Mucosa of descending colon (tissue), 3 donors: ENCODE measurements around the gene MAPKBP1. TPM values are rescaled to one million over a fixed set of nuclear protein-coding genes. Genes with fewer than 3 reads are reported as not detected.

ENCODE experiments used
- ATAC-seq: fragments of 200-7000 bp; cut with Tn5 transposase; one replicate; pipeline ENCODE4 v1.9.1; 2020; ENCODE audit warnings: mild to moderate bottlenecking, moderate library complexity
- DNase-seq, 3 donors: peaks; one replicate each; pipeline ENCODE4 v3.0.0-alpha.2; 2020
- H3K36me3 ChIP-seq: fragments of 200-600 bp; one replicate; pipeline ENCODE4 v1.8.0; 2021; ENCODE audit warnings: low read depth, mild to moderate bottlenecking
- H3K4me1 ChIP-seq: fragments of 200-600 bp; one replicate; pipeline ENCODE4 v1.8.0; 2021; ENCODE audit warnings: low read depth, mild to moderate bottlenecking
- H3K4me3 ChIP-seq: fragments of 200-600 bp; one replicate; pipeline ENCODE4 v1.8.0; 2021; ENCODE audit warnings: mild to moderate bottlenecking
- H3K9me3 ChIP-seq: fragments of 200-600 bp; one replicate; pipeline ENCODE4 v1.8.0; 2021; ENCODE audit warnings: mild to moderate bottlenecking
- intact Hi-C, 2 donors: fragments of 100-400 bp; cut with DNase I in 1 of 2; cut with micrococcal nuclease in 1 of 2; formaldehyde crosslinking; loops; one replicate each; pipeline versions ENCODE4 v1.11.0 to v1.11.1; 2022; cut with DNase I, micrococcal nuclease
- total RNA-seq, 3 donors: library from RNA; stranded (reverse); fragmentation: NEBNext Ultra II Directional in 2 of 3; extraction: Animal tissue kit (Norgen Biotek cat#: 25700) in 2 of 3; gene quantifications; one replicate each; pipeline versions ENCODE4 v1.2.1 to v1.2.4, GENCODE V29; 2021 to 2023
- TF ChIP-seq, protein P1 (sequence below): fragments of 200-600 bp; IDR thresholded peaks from one replicate; pipeline ENCODE4 v1.8.0; 2022; ENCODE audit warnings: antibody characterized with exemption, mild to moderate bottlenecking
- donor health status: DM: no; HTN: no; CAD: no; lungs with moderate emphysema.
- donor health status: DM: no; HTN: no; CAD: no.
- donor health status: DM: no; HTN: yes; CAD: no.

MAPKBP1 gene
- total RNA-seq, 3 donors from 2014 or later, result 15.2 to 35.5 (median 16.0) TPM

DNA sequence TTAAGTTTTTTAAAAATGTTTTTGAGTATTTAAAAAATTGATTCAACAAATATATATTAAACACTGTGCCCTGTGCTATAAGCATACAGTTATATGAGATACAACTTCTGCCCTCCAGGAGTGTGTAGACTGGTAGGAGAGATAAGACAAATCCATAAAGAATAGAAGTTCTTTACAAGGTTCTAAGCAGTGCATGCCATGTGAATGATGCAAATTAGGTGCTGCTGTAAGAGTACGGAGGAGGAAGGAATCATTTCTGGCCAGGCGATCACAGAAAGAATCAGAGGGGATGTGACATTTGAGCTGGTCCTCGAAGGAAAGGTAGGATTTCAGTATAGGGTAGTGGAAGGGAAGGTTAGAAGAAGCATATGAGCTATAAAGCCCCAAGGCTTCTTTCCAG lies 14.0 kb downstream of the MAPKBP1 start:
- no peaks in the 10 kb centered on the region for H3K9me3 ChIP-seq
- DNase-seq (no peak), ATAC-seq (no peak)
- TF ChIP-seq, protein P1, sequence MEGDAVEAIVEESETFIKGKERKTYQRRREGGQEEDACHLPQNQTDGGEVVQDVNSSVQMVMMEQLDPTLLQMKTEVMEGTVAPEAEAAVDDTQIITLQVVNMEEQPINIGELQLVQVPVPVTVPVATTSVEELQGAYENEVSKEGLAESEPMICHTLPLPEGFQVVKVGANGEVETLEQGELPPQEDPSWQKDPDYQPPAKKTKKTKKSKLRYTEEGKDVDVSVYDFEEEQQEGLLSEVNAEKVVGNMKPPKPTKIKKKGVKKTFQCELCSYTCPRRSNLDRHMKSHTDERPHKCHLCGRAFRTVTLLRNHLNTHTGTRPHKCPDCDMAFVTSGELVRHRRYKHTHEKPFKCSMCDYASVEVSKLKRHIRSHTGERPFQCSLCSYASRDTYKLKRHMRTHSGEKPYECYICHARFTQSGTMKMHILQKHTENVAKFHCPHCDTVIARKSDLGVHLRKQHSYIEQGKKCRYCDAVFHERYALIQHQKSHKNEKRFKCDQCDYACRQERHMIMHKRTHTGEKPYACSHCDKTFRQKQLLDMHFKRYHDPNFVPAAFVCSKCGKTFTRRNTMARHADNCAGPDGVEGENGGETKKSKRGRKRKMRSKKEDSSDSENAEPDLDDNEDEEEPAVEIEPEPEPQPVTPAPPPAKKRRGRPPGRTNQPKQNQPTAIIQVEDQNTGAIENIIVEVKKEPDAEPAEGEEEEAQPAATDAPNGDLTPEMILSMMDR, result no peak
- peaks cover 5% of the 10 kb centered on the region for H3K4me1 ChIP-seq
- H3K36me3 ChIP-seq, result no peaks in the 10 kb centered on the region
- intact Hi-C loops, result no loop called here
- no peak overlapping the region for H3K4me3 ChIP-seq

DNA sequence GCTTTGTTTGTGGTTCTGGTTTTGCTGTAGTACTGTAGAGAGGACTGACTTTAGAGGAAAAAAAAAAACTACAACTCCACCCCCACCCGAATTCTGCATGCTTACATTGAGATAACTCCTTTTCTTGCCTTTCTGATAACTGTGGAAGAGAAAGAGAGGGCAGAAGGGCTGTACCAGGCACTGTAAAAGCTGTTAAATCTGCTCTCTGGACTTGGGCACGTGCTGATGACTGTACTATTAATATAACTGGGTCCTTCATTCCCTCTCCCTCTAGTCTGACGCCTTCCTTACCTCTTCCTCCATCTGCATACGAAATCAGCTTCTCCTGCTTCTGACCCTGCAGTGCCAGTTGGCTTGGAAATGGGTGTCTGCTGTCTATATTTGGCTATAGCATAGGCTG lies 15.0 kb downstream of the MAPKBP1 start:
- ATAC-seq (peak; percentile 58), DNase-seq (no peak)
- H3K9me3 ChIP-seq, result no peaks in the 10 kb centered on the region
- intact Hi-C loops, result no loop called here
- TF ChIP-seq, protein P1, result no peak
- no peak overlapping the region for H3K4me3 ChIP-seq
- H3K4me1 ChIP-seq, result peaks cover 5% of the 10 kb centered on the region
- H3K36me3 ChIP-seq, result no peaks in the 10 kb centered on the region

DNA sequence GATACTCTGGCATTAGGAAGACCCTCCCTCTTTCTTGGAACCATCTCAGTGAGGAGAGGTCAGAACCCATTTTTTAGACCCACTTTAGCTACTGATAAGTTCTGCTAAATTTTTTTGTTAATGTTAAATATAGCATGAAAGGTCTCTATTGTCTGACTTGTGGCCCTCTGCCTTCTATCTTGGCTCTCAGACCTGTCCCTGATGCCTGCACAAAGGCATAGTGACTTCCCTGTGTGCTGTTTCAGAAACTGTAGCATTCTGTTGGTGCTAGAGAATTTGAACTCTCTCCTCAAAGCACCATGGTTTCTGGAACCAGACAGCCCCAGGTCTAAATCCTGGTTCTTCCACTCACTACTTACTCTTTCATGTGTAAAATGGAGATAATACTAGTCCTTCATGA lies 15.4 kb downstream of the MAPKBP1 start:
- H3K9me3 ChIP-seq, result no peaks in the 10 kb centered on the region
- intact Hi-C loops, result no loop called here
- no peaks in the 10 kb centered on the region for H3K36me3 ChIP-seq
- DNase-seq, result no peak
- ATAC-seq, result no peak
- peaks cover 5% of the 10 kb centered on the region for H3K4me1 ChIP-seq
- TF ChIP-seq, protein P1, result no peak
- H3K4me3 ChIP-seq, result no peak overlapping the region

DNA sequence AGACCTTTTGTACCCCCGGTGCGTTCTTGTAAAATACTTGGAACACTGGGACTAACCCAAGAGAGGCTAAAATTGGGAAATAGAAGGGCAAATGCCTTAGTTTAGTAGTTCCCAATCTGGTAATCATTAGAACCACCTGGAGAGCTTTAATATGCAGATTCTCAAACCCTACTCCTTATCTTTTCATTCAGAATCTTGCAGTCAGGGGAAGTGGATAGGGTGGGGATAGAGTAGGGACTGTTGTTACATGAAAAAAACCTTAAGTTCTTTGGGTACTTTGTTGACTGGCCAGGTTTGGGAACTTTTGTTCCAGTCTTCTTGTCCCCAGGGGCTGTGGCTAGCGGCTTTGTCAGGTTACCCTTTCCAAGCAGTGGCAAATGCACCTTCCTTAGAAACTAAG lies 15.9 kb downstream of the MAPKBP1 start:
- TF ChIP-seq, protein P1, result no peak

DNA sequence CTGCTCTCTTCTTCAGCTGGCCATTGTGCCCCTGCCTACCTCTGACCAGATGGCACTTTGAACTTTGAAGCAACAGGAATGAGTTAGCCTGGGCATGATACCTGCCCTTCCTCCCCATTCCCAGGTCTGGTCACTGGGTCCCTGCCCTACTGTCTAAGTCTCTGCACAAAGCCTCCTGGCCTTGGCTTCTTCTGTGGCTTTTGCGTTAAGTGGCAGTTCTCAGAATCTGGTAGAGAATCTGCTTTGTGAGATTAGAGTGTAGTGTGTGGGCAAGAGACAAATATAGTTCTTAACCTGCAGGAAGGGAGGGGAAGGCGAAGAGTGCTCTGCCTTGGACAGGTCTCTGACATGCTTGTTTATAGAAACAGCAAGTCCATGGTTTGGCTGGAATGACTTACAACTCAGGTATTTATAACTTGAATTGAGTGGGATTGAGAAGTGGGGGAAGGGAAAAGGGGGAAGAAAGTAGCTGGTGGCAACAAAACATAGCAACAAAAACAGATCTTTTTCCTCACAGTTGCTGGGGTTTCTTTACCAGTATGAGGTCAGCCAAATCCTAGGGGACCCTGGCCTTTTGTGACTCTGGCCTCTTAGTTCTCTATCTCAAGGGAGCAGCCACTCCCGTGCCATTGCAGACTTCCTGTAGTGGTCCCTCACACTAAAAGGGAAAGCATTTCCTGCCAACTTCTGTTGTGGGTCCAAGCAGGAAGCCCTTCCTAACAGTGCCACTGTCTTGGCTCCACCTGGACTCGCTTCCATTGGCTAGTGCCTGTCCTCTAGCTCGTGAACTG lies 16.7 kb downstream of the MAPKBP1 start:
- H3K4me1 ChIP-seq, result peaks cover 8% of the 10 kb centered on the region
- H3K36me3 ChIP-seq, result no peaks in the 10 kb centered on the region
- no peak overlapping the region for H3K4me3 ChIP-seq
- ATAC-seq (peak; percentile 59), DNase-seq (no peak)
- intact Hi-C loops, result no loop called here
- TF ChIP-seq, protein P1, result no peak
- no peaks in the 10 kb centered on the region for H3K9me3 ChIP-seq

More for the DNA sequence above, 15.9 kb downstream of the MAPKBP1 start:
- H3K9me3 ChIP-seq, result no peaks in the 10 kb centered on the region
- intact Hi-C loops, result no loop called here
- no peak overlapping the region for H3K4me3 ChIP-seq
- H3K4me1 ChIP-seq, result peaks cover 5% of the 10 kb centered on the region
- DNase-seq (no peak), ATAC-seq (no peak)
- no peaks in the 10 kb centered on the region for H3K36me3 ChIP-seq
